ENCODE measurements around the gene CYB5D1.

DNA sequence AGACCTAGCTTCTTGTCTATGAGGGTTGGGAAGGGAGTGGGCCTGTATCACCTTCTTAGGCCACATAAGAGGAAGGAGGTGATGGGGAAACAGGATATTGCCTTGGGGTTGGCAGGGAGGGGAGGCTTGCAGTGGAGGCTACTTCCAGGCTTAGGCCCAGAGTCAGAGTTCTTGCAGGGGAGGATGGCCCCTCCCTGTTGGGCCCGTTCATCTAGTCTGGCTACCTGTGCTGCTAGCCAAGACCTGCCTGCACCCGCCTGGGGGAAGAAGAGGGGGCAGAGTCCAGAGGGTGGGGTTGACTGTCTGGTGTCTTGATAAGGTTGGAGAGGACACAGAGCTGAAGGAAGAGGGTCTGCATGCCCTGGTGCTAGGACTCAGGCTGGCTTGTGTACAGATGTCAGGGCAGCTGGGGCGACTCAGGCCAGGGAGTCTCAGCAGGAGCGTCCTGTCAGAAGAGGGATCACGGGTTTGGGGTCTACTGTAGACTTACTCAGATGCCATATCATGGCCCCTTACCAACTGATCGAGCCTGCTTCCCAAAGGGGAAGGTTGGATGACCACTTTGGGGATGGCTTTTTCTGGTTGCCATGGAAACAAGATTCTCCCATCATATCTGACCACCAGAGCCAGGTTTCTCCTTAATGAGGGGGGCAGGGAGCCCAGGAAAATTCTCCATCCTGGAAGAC, 18.5 kb upstream of the CYB5D1 start:
- TF ChIP-seq CTCF (IDR thresholded peaks at IDR 0.05; ENCODE audit: poor library complexity, severe bottlenecking) (no peak), POLR2AphosphoS5 (IDR thresholded peaks at IDR 0.05) (no peak), MXI1 (conservative IDR thresholded peaks at IDR 0.05; ENCODE audit: poor library complexity, severe bottlenecking) (no peak), REST (IDR thresholded peaks at IDR 0.05; ENCODE audit: borderline replicate concordance) (no peak), EZH2 (IDR thresholded peaks at IDR 0.05; ENCODE audit: borderline replicate concordance, insufficient read depth, low read length, poor library complexity, severe bottlenecking) (no peak)

Measured in neural cell (in vitro differentiated cells).